GM12874 (cell line): ENCODE measurements around the gene RELA.

ENCODE experiments used
- TF ChIP-seq, protein P1 (sequence below): IDR thresholded peaks from 2 replicates; pipeline ENCODE4 v1.5.1; 2011; ENCODE audit warnings: low read depth, mild to moderate bottlenecking, control low read depth, low read length, moderate library complexity; ENCODE audit not compliant: insufficient read depth

The RELA gene

DNA sequence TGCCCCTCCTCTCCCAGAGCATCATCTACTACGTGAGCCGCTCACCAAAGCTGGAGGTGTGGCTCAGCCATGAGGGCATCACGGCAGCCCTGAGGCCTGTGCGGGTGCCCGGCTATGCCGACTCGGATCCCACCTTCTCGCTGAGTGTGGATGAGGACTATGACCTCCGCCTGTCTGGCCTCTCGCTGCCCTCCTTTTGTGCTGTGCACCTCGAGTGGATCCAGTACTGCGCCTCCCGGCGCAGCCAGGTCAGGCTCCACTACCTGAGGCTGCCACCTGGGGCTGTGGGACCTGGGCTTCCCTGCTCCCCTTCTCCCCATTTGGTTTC is 28.6 kb downstream of the RELA start:
- TF ChIP-seq, protein P1, sequence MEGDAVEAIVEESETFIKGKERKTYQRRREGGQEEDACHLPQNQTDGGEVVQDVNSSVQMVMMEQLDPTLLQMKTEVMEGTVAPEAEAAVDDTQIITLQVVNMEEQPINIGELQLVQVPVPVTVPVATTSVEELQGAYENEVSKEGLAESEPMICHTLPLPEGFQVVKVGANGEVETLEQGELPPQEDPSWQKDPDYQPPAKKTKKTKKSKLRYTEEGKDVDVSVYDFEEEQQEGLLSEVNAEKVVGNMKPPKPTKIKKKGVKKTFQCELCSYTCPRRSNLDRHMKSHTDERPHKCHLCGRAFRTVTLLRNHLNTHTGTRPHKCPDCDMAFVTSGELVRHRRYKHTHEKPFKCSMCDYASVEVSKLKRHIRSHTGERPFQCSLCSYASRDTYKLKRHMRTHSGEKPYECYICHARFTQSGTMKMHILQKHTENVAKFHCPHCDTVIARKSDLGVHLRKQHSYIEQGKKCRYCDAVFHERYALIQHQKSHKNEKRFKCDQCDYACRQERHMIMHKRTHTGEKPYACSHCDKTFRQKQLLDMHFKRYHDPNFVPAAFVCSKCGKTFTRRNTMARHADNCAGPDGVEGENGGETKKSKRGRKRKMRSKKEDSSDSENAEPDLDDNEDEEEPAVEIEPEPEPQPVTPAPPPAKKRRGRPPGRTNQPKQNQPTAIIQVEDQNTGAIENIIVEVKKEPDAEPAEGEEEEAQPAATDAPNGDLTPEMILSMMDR = no peak

DNA sequence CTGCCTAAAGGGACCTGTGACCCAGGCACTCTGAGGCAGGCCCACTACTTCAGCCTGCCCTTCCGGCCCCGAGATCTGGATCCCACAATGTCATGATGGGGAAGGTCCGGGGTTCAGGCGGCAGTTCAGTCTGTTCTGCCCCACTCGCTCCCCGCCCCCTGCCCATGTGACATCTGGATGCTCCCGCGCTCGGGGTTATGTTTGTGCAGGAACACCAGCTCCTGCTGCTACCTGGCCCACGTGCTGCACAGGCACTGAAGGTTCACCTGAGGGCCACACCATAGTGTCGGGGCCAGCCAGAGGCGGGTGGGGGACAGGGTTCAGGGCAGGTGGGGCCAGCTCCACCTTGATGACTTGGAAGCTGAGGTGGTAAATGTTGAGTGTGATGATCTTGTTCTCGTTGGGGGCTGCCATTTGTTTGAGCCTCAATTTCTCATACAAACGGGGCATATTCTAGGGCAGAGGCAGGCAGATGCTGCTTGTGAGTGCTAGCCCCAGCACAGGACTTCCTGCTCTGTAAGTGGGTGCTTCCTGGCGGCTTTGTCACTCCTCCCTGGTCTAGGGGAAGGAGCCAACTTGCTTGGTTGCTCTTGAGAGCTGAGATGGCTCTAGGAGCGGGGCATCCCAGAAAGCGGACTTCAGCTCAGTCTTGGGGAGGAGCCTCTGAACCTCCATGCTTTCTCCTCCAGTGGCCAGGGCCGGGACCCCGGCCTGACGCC is 29.2 kb downstream of the RELA start:
- TF ChIP-seq, protein P1 = no peak

GRCh38 chr11:65630215-65630614 is 32.5 kb downstream of the RELA start:
- TF ChIP-seq, protein P1 = no peak

DNA sequence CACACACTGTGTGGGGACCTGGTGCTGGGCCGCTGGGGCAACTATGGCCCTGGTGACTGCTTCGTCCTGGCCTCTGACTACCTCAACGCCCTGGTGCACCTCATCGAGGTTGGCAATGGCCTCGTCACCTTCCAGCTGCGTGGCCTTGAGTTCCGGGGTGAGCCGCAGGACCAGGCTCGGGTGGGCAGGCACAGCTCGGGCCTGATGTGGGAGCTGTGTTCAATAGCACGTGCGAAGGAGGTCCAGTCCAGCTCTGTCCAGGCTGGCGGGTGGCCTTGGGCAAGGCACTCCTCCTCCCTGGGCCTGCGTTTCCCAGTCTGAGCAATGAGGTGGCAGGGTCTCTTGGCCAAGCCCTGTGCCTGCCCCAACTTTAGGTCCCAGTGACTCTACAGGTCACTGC is 33.1 kb downstream of the RELA start:
- TF ChIP-seq, protein P1 = no peak

- TF ChIP-seq, protein P1 = no peak
Measured at GRCh38 chr11:65627202-65627601, 35.5 kb downstream of the RELA start.

DNA sequence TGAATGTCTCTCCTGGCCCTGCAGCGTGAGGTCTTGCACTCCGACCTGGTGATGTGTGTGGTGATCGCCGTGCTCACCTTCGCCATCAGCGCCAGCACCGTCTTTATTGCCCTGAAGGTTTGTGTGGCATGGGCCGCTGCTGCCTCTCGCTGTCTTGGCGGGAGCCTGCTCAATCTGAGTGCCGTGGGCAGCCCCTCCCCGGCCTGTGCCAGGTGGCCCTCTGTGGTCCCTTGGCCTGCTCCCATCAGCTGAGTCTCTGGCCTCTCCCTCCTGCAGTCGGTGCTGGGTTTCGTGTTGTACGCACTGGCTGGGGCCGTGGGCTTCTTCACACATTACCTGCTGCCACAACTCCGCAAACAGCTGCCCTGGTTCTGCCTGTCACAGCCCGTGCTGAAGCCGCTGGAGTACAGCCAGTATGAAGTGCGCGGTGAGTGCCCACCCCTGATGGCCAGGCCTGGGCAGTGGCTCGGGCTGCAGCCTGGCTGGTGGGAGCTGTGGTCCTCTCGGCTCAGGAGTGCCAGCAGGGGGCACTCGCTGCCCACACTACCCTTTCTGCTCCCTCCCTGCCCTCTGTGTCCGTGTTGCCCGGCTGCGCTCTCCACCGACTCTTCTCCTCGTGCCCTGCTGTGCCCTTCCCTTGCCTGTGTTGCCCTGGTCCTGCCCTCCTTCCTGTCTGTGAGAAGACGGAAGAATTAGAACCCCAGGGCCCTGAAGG is 36.9 kb downstream of the RELA start:
- TF ChIP-seq, protein P1 = peak; percentile 88

- TF ChIP-seq, protein P1 = no peak
Measured at GRCh38 chr11:65624931-65625627, 37.6 kb downstream of the RELA start.
